A673 (cell line): ENCODE data around the gene CTTNBP2.

Source experiments
- EZH2 ChIP-seq: fragments of 200-600 bp; sonication (generic); IDR thresholded peaks from 2 replicates; pipeline ENCODE4 v1.6.1; 2017; ENCODE audit warnings: borderline replicate concordance, low read depth, mild to moderate bottlenecking, mixed read lengths, antibody characterized with exemption, low read length; ENCODE audit not compliant: poor library complexity, severe bottlenecking
- TF ChIP-seq, protein P1 (sequence below): fragments of 300-800, 200-600 bp; sonication (generic); conservative IDR thresholded peaks from 2 replicates; pipeline ENCODE4 v1.5.1; 2017; ENCODE audit warnings: low read depth, mild to moderate bottlenecking, antibody characterized with exemption, low read length, moderate library complexity, mixed read lengths

GRCh38 chr7:117828825-117829224 lies 44.4 kb downstream of the CTTNBP2 start:
- no peak for TF ChIP-seq EZH2
- TF ChIP-seq, protein P1, sequence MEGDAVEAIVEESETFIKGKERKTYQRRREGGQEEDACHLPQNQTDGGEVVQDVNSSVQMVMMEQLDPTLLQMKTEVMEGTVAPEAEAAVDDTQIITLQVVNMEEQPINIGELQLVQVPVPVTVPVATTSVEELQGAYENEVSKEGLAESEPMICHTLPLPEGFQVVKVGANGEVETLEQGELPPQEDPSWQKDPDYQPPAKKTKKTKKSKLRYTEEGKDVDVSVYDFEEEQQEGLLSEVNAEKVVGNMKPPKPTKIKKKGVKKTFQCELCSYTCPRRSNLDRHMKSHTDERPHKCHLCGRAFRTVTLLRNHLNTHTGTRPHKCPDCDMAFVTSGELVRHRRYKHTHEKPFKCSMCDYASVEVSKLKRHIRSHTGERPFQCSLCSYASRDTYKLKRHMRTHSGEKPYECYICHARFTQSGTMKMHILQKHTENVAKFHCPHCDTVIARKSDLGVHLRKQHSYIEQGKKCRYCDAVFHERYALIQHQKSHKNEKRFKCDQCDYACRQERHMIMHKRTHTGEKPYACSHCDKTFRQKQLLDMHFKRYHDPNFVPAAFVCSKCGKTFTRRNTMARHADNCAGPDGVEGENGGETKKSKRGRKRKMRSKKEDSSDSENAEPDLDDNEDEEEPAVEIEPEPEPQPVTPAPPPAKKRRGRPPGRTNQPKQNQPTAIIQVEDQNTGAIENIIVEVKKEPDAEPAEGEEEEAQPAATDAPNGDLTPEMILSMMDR = no peak
